ENCODE results near the gene LRP8.

The LRP8 gene

GRCh38 chr1:53372501-53372951 is 44.7 kb upstream of the LRP8 start:
- H3K9me3 ChIP-seq, result no peaks in the 10 kb centered on the region
- H3K4me1 ChIP-seq, result peaks cover 15% of the 10 kb centered on the region
- no peaks in the 10 kb centered on the region for H3K27me3 ChIP-seq
- no peak overlapping the region for H3K4me3 ChIP-seq (ENCODE audit: low read depth, low read length)
- H3K36me3 ChIP-seq, result no peaks in the 10 kb centered on the region
- DNase-seq, result no peak
- TF ChIP-seq CTCF (IDR thresholded peaks at IDR 0.05; ENCODE audit: low read depth, low read length), result no peak

DNA sequence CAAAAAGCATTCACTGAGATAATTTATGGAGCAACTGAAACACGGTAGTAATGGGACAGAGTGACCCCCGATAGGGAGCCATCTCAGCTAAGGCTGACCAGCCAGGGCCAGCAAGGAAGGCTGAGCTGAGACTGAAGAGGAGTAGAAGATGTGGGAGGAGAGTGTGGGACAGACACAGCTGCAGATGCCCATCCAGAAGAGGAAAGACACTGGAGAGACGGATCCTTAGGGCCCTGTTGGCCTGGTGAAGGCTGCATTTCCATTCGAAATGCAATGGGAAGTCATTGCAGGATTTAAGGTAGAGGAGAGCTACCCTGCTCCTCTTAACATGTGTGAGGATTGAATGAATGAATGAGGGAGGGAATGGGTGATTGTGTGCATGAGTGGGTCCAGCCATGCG is 44.0 kb upstream of the LRP8 start:
- no peak for DNase-seq
- no peaks in the 10 kb centered on the region for H3K36me3 ChIP-seq
- peaks cover 15% of the 10 kb centered on the region for H3K4me1 ChIP-seq
- no peak for TF ChIP-seq CTCF (IDR thresholded peaks at IDR 0.05; ENCODE audit: low read depth, low read length)
- H3K27me3 ChIP-seq, result no peaks in the 10 kb centered on the region
- H3K9me3 ChIP-seq, result no peaks in the 10 kb centered on the region
- no peak overlapping the region for H3K4me3 ChIP-seq (ENCODE audit: low read depth, low read length)

DNA sequence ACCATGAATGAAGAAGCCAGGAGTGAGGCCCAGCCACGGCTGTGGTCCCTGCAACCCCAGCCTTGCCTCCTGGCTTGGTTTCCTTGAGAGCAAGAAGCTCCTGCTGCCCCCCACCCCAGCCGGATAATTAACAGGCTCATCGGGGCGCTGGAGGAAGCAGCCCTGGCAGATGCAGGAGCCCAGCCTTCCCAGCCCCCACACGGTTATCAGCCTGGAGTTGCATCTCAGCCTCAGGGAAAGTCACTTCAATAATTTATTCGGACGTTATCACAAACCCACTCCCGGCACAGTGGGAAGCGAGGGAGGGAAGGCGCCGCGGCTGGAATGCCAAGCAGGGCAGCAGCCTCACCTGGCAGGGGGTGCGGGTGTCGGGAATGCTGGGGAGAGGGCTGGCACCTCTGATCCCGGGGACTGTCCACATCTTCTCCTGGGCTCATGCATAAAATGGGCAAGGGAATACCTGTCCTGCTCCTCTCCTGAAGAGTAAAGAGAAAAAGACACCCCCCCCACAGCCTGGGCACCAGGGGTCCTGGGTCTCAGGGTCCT is 43.3 kb upstream of the LRP8 start:
- Histone ChIP-seq H3K4me1 (peaks cover 15% of the 10 kb centered on the region), H3K4me3 (ENCODE audit: low read depth, low read length) (no peak overlapping the region), H3K9me3 (no peaks in the 10 kb centered on the region), H3K36me3 (no peaks in the 10 kb centered on the region), H3K27me3 (no peaks in the 10 kb centered on the region)
- peak; percentile 55 for DNase-seq
- TF ChIP-seq CTCF (IDR thresholded peaks at IDR 0.05; ENCODE audit: low read depth, low read length), result no peak

DNA sequence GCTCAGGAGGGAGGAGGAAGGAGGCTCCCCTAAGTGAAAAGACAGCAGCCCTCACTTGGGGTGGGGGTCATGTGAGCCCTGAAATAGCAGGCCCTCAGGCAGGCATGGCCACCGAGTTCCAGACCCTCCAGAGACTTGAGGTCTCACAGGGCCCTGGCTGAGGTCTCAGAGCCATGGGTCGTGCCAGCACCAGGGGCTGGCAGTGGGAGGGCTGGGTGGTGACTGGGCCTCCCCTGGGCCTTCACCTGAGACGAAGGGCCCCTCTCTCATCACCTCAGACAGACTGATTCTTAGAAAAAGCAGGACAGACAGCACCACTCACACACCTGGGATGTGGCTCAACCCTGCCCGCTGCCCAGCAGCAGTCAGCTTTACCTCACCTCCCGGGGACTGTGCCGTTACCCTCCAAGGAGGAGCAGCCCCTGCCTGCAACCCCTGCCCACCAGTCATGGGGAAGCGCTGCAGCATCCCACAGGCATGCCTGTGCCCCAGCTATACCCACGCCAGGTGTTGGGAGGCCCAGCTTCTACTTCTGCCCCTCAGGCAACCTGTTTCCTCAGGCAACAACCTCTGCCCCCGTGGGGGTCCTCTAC is 42.6 kb upstream of the LRP8 start:
- Histone ChIP-seq H3K36me3 (no peaks in the 10 kb centered on the region), H3K4me3 (ENCODE audit: low read depth, low read length) (no peak overlapping the region), H3K4me1 (peaks cover 13% of the 10 kb centered on the region), H3K9me3 (no peaks in the 10 kb centered on the region), H3K27me3 (no peaks in the 10 kb centered on the region)
- no peak for DNase-seq
- TF ChIP-seq CTCF (IDR thresholded peaks at IDR 0.05; ENCODE audit: low read depth, low read length), result no peak

DNA sequence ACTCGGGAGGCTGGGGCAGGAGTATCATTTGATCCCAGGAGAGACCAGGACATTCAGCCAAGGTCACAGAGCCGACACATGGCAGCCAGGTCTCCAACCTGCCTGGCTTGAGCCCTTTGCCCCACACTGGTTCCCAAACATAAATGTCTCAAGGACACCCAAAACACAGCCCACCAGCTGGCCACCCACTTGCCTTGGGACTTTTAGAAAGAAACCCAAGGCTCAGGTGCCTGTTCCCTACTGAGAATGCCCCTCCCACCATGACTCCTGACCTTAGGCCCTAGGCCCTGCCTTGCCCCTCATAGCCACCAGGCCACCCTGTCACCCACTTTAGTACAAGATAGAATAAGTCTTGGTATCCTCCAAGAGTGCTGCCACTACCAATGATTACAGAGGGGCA is 41.9 kb upstream of the LRP8 start:
- no peak for TF ChIP-seq CTCF (IDR thresholded peaks at IDR 0.05; ENCODE audit: low read depth, low read length)
- Histone ChIP-seq H3K27me3 (no peaks in the 10 kb centered on the region), H3K4me3 (ENCODE audit: low read depth, low read length) (no peak overlapping the region), H3K9me3 (no peaks in the 10 kb centered on the region), H3K4me1 (peaks cover 9% of the 10 kb centered on the region; the same call in 1 of the 2 replicates), H3K36me3 (no peaks in the 10 kb centered on the region)
- DNase-seq, result no peak

DNA sequence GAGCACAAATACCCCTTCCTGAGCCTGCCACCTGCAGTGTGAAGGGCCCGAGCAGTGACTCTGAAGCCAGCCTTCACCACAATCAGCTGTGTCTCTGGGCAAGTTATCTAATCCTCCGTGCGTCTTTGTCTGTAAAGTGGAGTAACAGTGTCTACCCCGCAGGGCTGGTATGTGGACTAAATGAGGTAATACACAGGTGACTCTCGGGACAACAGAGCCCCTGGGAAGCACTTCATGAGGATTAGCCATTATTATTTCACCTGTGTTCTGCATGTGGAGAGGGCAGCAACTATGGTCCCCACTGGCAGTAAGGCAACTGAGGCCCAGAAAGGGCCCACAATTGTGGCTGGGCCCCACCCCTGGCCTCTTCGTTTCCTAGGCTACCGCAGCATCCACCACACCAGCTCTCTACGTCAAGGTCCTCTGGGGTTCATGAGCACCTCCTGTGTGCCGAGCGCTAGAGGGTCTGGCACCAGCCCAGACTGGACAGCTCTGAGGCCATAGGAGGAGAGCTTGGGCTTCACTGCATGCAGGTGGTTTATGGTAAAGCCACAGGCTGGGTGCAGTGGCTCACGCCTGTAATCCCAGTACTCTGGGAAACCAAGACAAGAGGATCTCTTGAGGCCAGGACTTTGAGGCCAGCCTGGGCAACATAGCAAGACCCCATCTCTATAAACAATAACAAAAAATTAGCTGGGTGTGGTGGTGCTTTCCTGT is 41.3 kb upstream of the LRP8 start:
- H3K27me3 ChIP-seq, result no peaks in the 10 kb centered on the region
- no peak for TF ChIP-seq CTCF (IDR thresholded peaks at IDR 0.05; ENCODE audit: low read depth, low read length)
- H3K36me3 ChIP-seq, result no peaks in the 10 kb centered on the region
- no peaks in the 10 kb centered on the region for H3K9me3 ChIP-seq
- H3K4me3 ChIP-seq (ENCODE audit: low read depth, low read length), result no peak overlapping the region
- DNase-seq, result no peak
- peaks cover 9% of the 10 kb centered on the region; the same call in 1 of the 2 replicates for H3K4me1 ChIP-seq

All from BE2C (cell line).